Stimulated activated CD4-positive, alpha-beta T cell treated with anti-CD3 and anti-CD28 coated beads, TNF-alpha, amount 100 ng/mL, for 24 hours (primary cell): ENCODE measurements around the gene SLC35B2.

Experiments used
- DNase-seq, 3 experiments: peaks; one replicate each; pipeline ENCODE4 v3.0.0-alpha.2; 2020; ENCODE audit warnings: low read depth in 3 of 3

The SLC35B2 gene

GRCh38 chr6:44221291-44221960 lies 35.9 kb downstream of the SLC35B2 start:
- peak in 2 of 3 experiments; percentile 29 to 75 for DNase-seq

GRCh38 chr6:44220913-44221290 lies 36.4 kb downstream of the SLC35B2 start:
- DNase-seq, result no peak

- DNase-seq, result no peak
These were observed 37.2 kb downstream of the SLC35B2 start for GRCh38 chr6:44219815-44220784.

- DNase-seq, result no peak
These were observed 38.1 kb downstream of the SLC35B2 start for GRCh38 chr6:44219053-44219814.

GRCh38 chr6:44217332-44218143 lies 39.8 kb downstream of the SLC35B2 start:
- DNase-seq, result no peak

- no peak for DNase-seq
These were observed 40.5 kb downstream of the SLC35B2 start, which contains the start of gene MYMX for GRCh38 chr6:44216677-44217331. MYMX (plus strand) TSS chr6:44216926; CDS start chr6:44217472, 546 bp downstream.

GRCh38 chr6:44214307-44214706 lies 43.0 kb downstream of the SLC35B2 start:
- DNase-seq, result no peak

- DNase-seq, result no peak
These were observed 46.0 kb downstream of the SLC35B2 start for GRCh38 chr6:44211284-44211683.

GRCh38 chr6:44207966-44208365 lies 49.4 kb downstream of the SLC35B2 start:
- no peak for DNase-seq
